Liver (tissue), 9 donors: ENCODE results near the gene RSRC1. TPM values are rescaled to one million over a fixed set of nuclear protein-coding genes. Genes with fewer than 3 reads are reported as not detected.

Experiments used
- DNase-seq: peaks from one replicate; pipeline ENCODE4 v3.0.0-alpha.2; 2017; ENCODE audit warnings: low spot score
- H3K27ac ChIP-seq, 2 donors: one replicate each; pipeline ENCODE4 v1.7.0; 2013; ENCODE audit warnings: inconsistent platforms in 2 of 2, low read length in 2 of 2, control low read depth in 1 of 2, low read depth in 1 of 2, mild to moderate bottlenecking in 1 of 2
- H3K27me3 ChIP-seq, 4 donors: one replicate each; pipeline versions ENCODE4 v1.6.1 to v1.7.0; 2013; ENCODE audit warnings: low read length in 3 of 4, inconsistent platforms in 1 of 4, mild to moderate bottlenecking in 1 of 4, moderate library complexity in 1 of 4; ENCODE audit not compliant: control insufficient read depth in 4 of 4, insufficient read depth in 4 of 4
- H3K36me3 ChIP-seq, 4 donors: one replicate each; pipeline versions ENCODE4 v1.6.1 to v1.7.0; 2013; ENCODE audit warnings: low read length in 3 of 4, mild to moderate bottlenecking in 3 of 4, low read depth in 1 of 4, moderate library complexity in 1 of 4; ENCODE audit not compliant: control insufficient read depth in 4 of 4, insufficient read depth in 3 of 4
- H3K4me1 ChIP-seq, 4 donors: one replicate each; pipeline versions ENCODE4 v1.6.1 to v1.7.0; 2013; ENCODE audit warnings: low read length in 3 of 4, mild to moderate bottlenecking in 3 of 4, moderate library complexity in 1 of 4; ENCODE audit not compliant: control insufficient read depth in 4 of 4, insufficient read depth in 4 of 4
- H3K4me3 ChIP-seq, 3 donors: one replicate each; pipeline versions ENCODE4 v1.6.1 to v1.7.0; 2013; ENCODE audit warnings: low read length in 3 of 3, control low read depth in 1 of 3, low read depth in 1 of 3, mild to moderate bottlenecking in 1 of 3
- H3K9ac ChIP-seq, 2 donors: one replicate each; pipeline ENCODE4 v1.7.0; 2013; ENCODE audit warnings: low read length in 2 of 2, mild to moderate bottlenecking in 2 of 2, moderate library complexity in 2 of 2, control low read depth in 1 of 2, low read depth in 1 of 2
- H3K9me3 ChIP-seq, 4 donors: one replicate each; pipeline versions ENCODE4 v1.6.1 to v1.7.0; 2013; ENCODE audit warnings: low read length in 3 of 4; ENCODE audit not compliant: control insufficient read depth in 4 of 4
- ATF3 ChIP-seq: IDR thresholded peaks from 2 replicates; pipeline ENCODE4 v1.6.1; 2016; ENCODE audit warnings: antibody characterized with exemption
- CTCF ChIP-seq: fragments of 150-350 bp; IDR thresholded peaks from 2 replicates; pipeline ENCODE4 v1.5.1; 2017; ENCODE audit warnings: improper control_type of control experiment, low read depth, low read length; ENCODE audit not compliant: missing input control
- EGR1 ChIP-seq, 2 donors: IDR thresholded peaks; 2 replicates each; pipeline ENCODE4 v1.6.1; 2016 to 2018; ENCODE audit warnings: antibody characterized with exemption in 2 of 2, low read depth in 2 of 2
- FOXA1 ChIP-seq: IDR thresholded peaks from 2 replicates; pipeline ENCODE4 v1.6.1; 2016; ENCODE audit warnings: antibody characterized with exemption
- FOXA2 ChIP-seq: IDR thresholded peaks from 2 replicates; pipeline ENCODE4 v1.6.1; 2016; ENCODE audit warnings: antibody characterized with exemption
- GABPA ChIP-seq, 2 donors: IDR thresholded peaks in 1 of 2; conservative IDR thresholded peaks in 1 of 2; 2 replicates each; pipeline ENCODE4 v1.6.1; 2016; ENCODE audit warnings: antibody characterized with exemption in 2 of 2, mild to moderate bottlenecking in 1 of 2, moderate library complexity in 1 of 2
- HNF4A ChIP-seq, 2 donors: conservative IDR thresholded peaks; 2 replicates each; pipeline ENCODE4 v1.6.1; 2016; ENCODE audit warnings: antibody characterized with exemption in 2 of 2, mild to moderate bottlenecking in 2 of 2
- HNF4G ChIP-seq: IDR thresholded peaks from 2 replicates; pipeline ENCODE4 v1.6.1; 2016; ENCODE audit warnings: antibody characterized with exemption
- JUND ChIP-seq, 2 donors: IDR thresholded peaks; 2 replicates each; pipeline ENCODE4 v1.6.1; 2016; ENCODE audit warnings: antibody characterized with exemption in 2 of 2
- MAX ChIP-seq: IDR thresholded peaks from 2 replicates; pipeline ENCODE4 v1.6.1; 2016; ENCODE audit warnings: antibody characterized with exemption
- NR2F2 ChIP-seq: IDR thresholded peaks from 2 replicates; pipeline ENCODE4 v1.6.1; 2016; ENCODE audit warnings: antibody characterized with exemption
- RAD21 ChIP-seq, 2 donors: IDR thresholded peaks; 2 replicates each; pipeline ENCODE4 v1.6.1; 2016; ENCODE audit warnings: antibody characterized with exemption in 2 of 2, mild to moderate bottlenecking in 2 of 2
- REST ChIP-seq: IDR thresholded peaks from 2 replicates; pipeline ENCODE4 v1.6.1; 2016; ENCODE audit warnings: antibody characterized with exemption, mild to moderate bottlenecking
- RXRA ChIP-seq, 2 donors: IDR thresholded peaks; 2 replicates each; pipeline ENCODE4 v1.6.1; 2017 to 2018; ENCODE audit warnings: antibody characterized with exemption in 2 of 2, mild to moderate bottlenecking in 1 of 2
- SP1 ChIP-seq: IDR thresholded peaks from 2 replicates; pipeline ENCODE4 v1.6.1; 2018; ENCODE audit warnings: antibody characterized with exemption, mild to moderate bottlenecking
- TAF1 ChIP-seq: conservative IDR thresholded peaks from 2 replicates; pipeline ENCODE4 v1.6.1; 2016; ENCODE audit warnings: antibody characterized with exemption, mild to moderate bottlenecking
- YY1 ChIP-seq: IDR thresholded peaks from 2 replicates; pipeline ENCODE4 v1.6.1; 2016; ENCODE audit warnings: antibody characterized with exemption, mild to moderate bottlenecking
- ZBTB33 ChIP-seq: IDR thresholded peaks from 2 replicates; pipeline ENCODE4 v1.6.1; 2016; ENCODE audit warnings: antibody characterized with exemption
- WGBS: extraction: QIAGEN DNeasy Blood & Tissue Kit; methylation state at CpG from one replicate; pipeline ENCODE4 v1.1.7; 2013; 5-methylcytosine and 5-hydroxymethylcytosine counted together
- polyA plus RNA-seq, 2 donors: library from polyadenylated mRNA; stranded (reverse) in 1 of 2; unstranded in 1 of 2; fragments of 200-250 nt in 1 of 2; fragments of >200 nt in 1 of 2; fragmentation: Nextera tagmentation in 1 of 2; extraction: Ambion mirVana in 1 of 2; gene quantifications; one replicate each; pipeline versions ENCODE4 v1.2.1 to v1.2.3, GENCODE V29; 2013 to 2015
- total RNA-seq, 2 donors: library from RNA; depleted of rRNA; stranded (reverse); fragments of >200 nt; gene quantifications; one replicate each; pipeline ENCODE4 v1.2.3, GENCODE V29; 2014
- donor health status: healthy.
- donor health status: healthy.
- donor health status: healthy.
- donor health status: healthy.
- donor health status: healthy.

Gene RSRC1
- total and polyA plus RNA-seq, 4 donors: 7.2 to 30.3 (median 20.7) TPM

- TF ChIP-seq MAX: no peak
- no peak for TF ChIP-seq HNF4G
- TF ChIP-seq RAD21 (IDR thresholded peaks at IDR 0.05): no peak
- TF ChIP-seq TAF1: no peak
- TF ChIP-seq ZBTB33: no peak
- no peak for TF ChIP-seq GABPA (IDR thresholded peaks at IDR 0.05 in 1 of 2, conservative IDR thresholded peaks at IDR 0.05 in 1 of 2)
- TF ChIP-seq RXRA (IDR thresholded peaks at IDR 0.05): no peak
- TF ChIP-seq SP1: no peak
- TF ChIP-seq HNF4A (conservative IDR thresholded peaks at IDR 0.05): no peak
- no peak for TF ChIP-seq REST
- no peak for TF ChIP-seq JUND (IDR thresholded peaks at IDR 0.05)
- no peak for TF ChIP-seq FOXA1
- no peak for TF ChIP-seq NR2F2
- TF ChIP-seq CTCF: no peak
- no peak for TF ChIP-seq FOXA2
- no peak for TF ChIP-seq ATF3
- no peak for TF ChIP-seq YY1
- TF ChIP-seq EGR1 (IDR thresholded peaks at IDR 0.05; ENCODE audit: low read depth in 2 of 2): no peak
- Histone ChIP-seq H3K27ac (no peak overlapping the region), H3K27me3 (peaks cover 7 to 44% (median 17%) of the 10 kb centered on the region in 4 donors), H3K36me3 (no peaks in the 10 kb centered on the region), H3K4me3 (no peak overlapping the region), H3K4me1 (peaks cover 6 to 32% (median 17%) of the 10 kb centered on the region in 4 donors), H3K9ac (no peak overlapping the region), H3K9me3 (peaks cover 0 to 2% (median 0%) of the 10 kb centered on the region in 4 donors)
- no peak for DNase-seq
- 27% methylated on average over 5 of the region's 5 CpGs for WGBS
Measured at GRCh38 chr3:158104431-158104921, 5.4 kb upstream of the RSRC1 start.
